Loucy (cell line): ENCODE results near the gene SECISBP2L.

Experiments
- H2AFZ ChIP-seq: fragments of 200-600 bp; sonication (generic); 2 replicates; pipeline ENCODE4 v1.6.0; 2016; ENCODE audit warnings: antibody characterized with exemption, mild to moderate bottlenecking, low read length, moderate library complexity
- H3F3A ChIP-seq: fragments of 200-600 bp; 2 replicates; pipeline ENCODE4 v1.6.0; 2016; ENCODE audit warnings: antibody characterized with exemption, low read depth, mild to moderate bottlenecking
- H3K27me3 ChIP-seq: fragments of 200-600 bp; sonication (generic); 2 replicates; pipeline ENCODE4 v1.6.1; 2014; ENCODE audit warnings: low read length, mild to moderate bottlenecking; ENCODE audit not compliant: insufficient read depth, poor library complexity, severe bottlenecking
- H3K36me3 ChIP-seq: fragments of 200-600 bp; sonication (generic); 2 replicates; pipeline ENCODE4 v1.6.1; 2016; ENCODE audit warnings: low read length; ENCODE audit not compliant: insufficient read depth
- H3K4me1 ChIP-seq: fragments of 200-600 bp; sonication (generic); 2 replicates; pipeline ENCODE4 v1.5.1; 2014; ENCODE audit warnings: low read length, mild to moderate bottlenecking; ENCODE audit not compliant: insufficient read depth, poor library complexity, severe bottlenecking
- H3K4me2 ChIP-seq: fragments of 200-600 bp; sonication (generic); 2 replicates; pipeline ENCODE4 v1.6.0; 2014; ENCODE audit warnings: antibody characterized with exemption, low read length, low read depth, mild to moderate bottlenecking; ENCODE audit not compliant: poor library complexity, severe bottlenecking
- H3K4me3 ChIP-seq: fragments of 200-600 bp; sonication (generic); 2 replicates; pipeline ENCODE4 v1.5.1; 2014; ENCODE audit warnings: low read length, mild to moderate bottlenecking, mixed read lengths; ENCODE audit not compliant: poor library complexity, severe bottlenecking
- H3K79me2 ChIP-seq: fragments of 200-600 bp; sonication (generic); 2 replicates; pipeline ENCODE4 v1.6.1; 2014; ENCODE audit warnings: low read length; ENCODE audit not compliant: insufficient read depth
- H3K9ac ChIP-seq: fragments of 200-600 bp; sonication (generic); 2 replicates; pipeline ENCODE4 v1.6.0; 2014; ENCODE audit warnings: mild to moderate bottlenecking, low read depth, low read length, moderate library complexity; ENCODE audit not compliant: poor library complexity, severe bottlenecking
- H3K9me2 ChIP-seq: fragments of 200-600 bp; sonication (generic); replicated peaks from 2 replicates; pipeline ENCODE4 v1.6.1; 2016; ENCODE audit warnings: low read depth, low read length, mixed read lengths
- H3K9me3 ChIP-seq: fragments of 200-600 bp; sonication (generic); 2 replicates; pipeline ENCODE4 v1.6.1; 2014; ENCODE audit warnings: mild to moderate bottlenecking, antibody characterized with exemption, low read length, low read depth; ENCODE audit not compliant: insufficient read depth
- H4K20me1 ChIP-seq: fragments of 200-600 bp; sonication (generic); 2 replicates; pipeline ENCODE4 v1.6.0; 2014; ENCODE audit warnings: antibody characterized with exemption, low read length, mild to moderate bottlenecking; ENCODE audit not compliant: insufficient read depth, poor library complexity, severe bottlenecking
- EZH2phosphoT487 ChIP-seq: fragments of 200-600 bp; IDR thresholded peaks from 2 replicates; pipeline ENCODE4 v1.6.1; 2018; ENCODE audit warnings: antibody characterized with exemption, mild to moderate bottlenecking, moderate library complexity, borderline replicate concordance
- TF ChIP-seq, protein P1 (sequence below): fragments of 200-600 bp; sonication (generic); conservative IDR thresholded peaks from 2 replicates; pipeline ENCODE4 v1.5.1; 2014; ENCODE audit warnings: mild to moderate bottlenecking, antibody characterized with exemption, low read length

Gene SECISBP2L

DNA sequence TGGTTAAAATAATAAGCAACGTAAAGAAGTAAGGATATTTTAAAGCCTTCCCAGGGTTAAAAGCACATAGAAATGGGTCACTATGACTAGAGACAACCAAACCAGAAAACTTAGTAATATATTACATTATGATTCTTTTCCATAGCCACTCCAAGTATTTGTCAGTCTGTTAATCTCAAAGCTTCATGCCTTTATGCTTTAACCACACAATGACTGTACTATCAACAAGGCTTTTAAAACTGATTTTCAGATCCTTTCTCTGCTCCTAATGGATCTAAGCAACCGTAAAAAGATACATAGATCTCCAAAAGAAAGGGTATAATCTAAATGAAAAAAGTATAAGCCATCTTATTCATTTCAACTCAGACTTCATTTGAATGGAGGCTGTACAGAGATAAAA, 14.4 kb downstream of the SECISBP2L start:
- no peaks in the 10 kb centered on the region for H3K9me3 ChIP-seq
- H3K4me3 ChIP-seq = no peak overlapping the region
- H3K4me2 ChIP-seq = no peak overlapping the region
- H3K9me2 ChIP-seq = no peaks in the 10 kb centered on the region
- peaks cover 51% of the 10 kb centered on the region; the same call in 1 of the 2 replicates for H3K36me3 ChIP-seq
- no peaks in the 10 kb centered on the region for H4K20me1 ChIP-seq
- H3K79me2 ChIP-seq = no peaks in the 10 kb centered on the region; the same call in 1 of the 2 replicates
- H2AFZ ChIP-seq = no peak overlapping the region
- no peaks in the 10 kb centered on the region for H3K4me1 ChIP-seq
- H3K27me3 ChIP-seq = no peaks in the 10 kb centered on the region
- no peaks in the 10 kb centered on the region for H3F3A ChIP-seq
- TF ChIP-seq EZH2phosphoT487 = no peak
- TF ChIP-seq, protein P1, sequence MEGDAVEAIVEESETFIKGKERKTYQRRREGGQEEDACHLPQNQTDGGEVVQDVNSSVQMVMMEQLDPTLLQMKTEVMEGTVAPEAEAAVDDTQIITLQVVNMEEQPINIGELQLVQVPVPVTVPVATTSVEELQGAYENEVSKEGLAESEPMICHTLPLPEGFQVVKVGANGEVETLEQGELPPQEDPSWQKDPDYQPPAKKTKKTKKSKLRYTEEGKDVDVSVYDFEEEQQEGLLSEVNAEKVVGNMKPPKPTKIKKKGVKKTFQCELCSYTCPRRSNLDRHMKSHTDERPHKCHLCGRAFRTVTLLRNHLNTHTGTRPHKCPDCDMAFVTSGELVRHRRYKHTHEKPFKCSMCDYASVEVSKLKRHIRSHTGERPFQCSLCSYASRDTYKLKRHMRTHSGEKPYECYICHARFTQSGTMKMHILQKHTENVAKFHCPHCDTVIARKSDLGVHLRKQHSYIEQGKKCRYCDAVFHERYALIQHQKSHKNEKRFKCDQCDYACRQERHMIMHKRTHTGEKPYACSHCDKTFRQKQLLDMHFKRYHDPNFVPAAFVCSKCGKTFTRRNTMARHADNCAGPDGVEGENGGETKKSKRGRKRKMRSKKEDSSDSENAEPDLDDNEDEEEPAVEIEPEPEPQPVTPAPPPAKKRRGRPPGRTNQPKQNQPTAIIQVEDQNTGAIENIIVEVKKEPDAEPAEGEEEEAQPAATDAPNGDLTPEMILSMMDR = no peak
- H3K9ac ChIP-seq = no peak overlapping the region

DNA sequence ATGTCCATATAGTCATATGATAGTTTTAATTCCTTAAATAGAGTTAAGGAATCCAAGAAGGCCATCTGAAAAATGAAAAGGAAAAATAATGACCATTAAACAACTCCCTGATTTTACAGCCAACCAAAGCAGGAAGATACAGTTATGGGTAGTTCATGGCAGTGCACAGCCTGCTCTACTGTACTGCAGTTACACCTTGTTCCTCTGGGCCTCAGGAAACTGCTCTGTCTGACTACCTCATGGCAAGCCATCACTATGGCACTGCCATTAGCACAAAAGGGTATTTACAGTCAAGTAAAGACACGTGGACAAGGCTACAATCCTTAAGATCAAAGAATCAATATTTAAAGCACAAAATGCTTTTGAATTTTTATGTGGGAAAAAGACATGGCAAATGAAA, 19.5 kb downstream of the SECISBP2L start:
- TF ChIP-seq, protein P1 = no peak
- TF ChIP-seq EZH2phosphoT487 = no peak
- Histone ChIP-seq H3K4me3 (no peak overlapping the region), H2AFZ (no peak overlapping the region), H3K36me3 (peaks cover 41% of the 10 kb centered on the region), H3K27me3 (no peaks in the 10 kb centered on the region), H3F3A (no peaks in the 10 kb centered on the region), H3K9me2 (no peaks in the 10 kb centered on the region), H3K4me1 (no peaks in the 10 kb centered on the region), H3K9ac (no peak overlapping the region), H3K79me2 (no peaks in the 10 kb centered on the region), H3K9me3 (no peaks in the 10 kb centered on the region), H4K20me1 (no peaks in the 10 kb centered on the region), H3K4me2 (no peak overlapping the region)

DNA sequence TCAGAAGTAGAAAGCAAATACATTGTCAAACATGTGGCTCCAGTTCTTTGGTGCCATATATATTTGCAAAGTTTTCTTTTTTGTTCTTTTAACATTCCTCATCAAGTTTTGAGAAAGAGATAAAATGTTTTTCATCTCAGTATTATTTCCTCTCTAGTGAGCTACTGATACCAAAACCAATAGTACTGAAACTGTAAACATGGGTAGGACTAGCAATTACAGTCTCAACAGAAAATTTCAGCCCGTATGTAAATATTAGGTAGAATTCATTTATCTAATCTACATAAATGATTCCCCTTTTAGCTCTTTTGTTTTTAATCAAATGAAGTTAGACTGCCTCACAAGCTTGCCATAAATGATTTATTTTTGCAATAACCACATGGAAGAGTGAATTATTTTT, 21.4 kb downstream of the SECISBP2L start:
- no peak overlapping the region for H2AFZ ChIP-seq
- no peaks in the 10 kb centered on the region for H3K9me3 ChIP-seq
- H3K9ac ChIP-seq = no peak overlapping the region
- no peaks in the 10 kb centered on the region for H4K20me1 ChIP-seq
- H3F3A ChIP-seq = no peaks in the 10 kb centered on the region
- H3K4me1 ChIP-seq = no peaks in the 10 kb centered on the region
- H3K79me2 ChIP-seq = no peaks in the 10 kb centered on the region
- TF ChIP-seq EZH2phosphoT487 = no peak
- TF ChIP-seq, protein P1 = no peak
- no peaks in the 10 kb centered on the region for H3K9me2 ChIP-seq
- peaks cover 44% of the 10 kb centered on the region for H3K36me3 ChIP-seq
- H3K4me2 ChIP-seq = no peak overlapping the region
- no peaks in the 10 kb centered on the region for H3K27me3 ChIP-seq
- H3K4me3 ChIP-seq = no peak overlapping the region
